ENCODE data around the gene SLK.

DNA sequence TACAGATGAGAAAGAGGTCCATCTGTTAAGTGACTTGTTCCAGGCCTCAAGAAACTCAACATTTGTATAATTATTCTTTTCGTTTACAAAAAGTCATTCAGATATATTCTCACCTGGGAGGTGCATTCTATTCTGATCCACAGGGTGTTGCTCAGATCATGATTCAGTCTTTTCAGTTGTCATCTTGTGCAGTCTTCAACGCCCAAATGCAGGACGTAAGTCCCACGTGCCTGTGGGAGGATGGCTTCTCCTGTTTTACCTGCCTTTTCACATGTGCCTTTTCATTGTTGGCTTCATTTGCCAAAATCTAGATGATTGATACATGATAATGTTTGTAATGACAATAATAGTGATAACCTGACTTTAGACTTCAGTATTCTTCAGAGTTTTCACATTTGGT, 46.5 kb downstream of the SLK start:
- TF ChIP-seq, protein P1, sequence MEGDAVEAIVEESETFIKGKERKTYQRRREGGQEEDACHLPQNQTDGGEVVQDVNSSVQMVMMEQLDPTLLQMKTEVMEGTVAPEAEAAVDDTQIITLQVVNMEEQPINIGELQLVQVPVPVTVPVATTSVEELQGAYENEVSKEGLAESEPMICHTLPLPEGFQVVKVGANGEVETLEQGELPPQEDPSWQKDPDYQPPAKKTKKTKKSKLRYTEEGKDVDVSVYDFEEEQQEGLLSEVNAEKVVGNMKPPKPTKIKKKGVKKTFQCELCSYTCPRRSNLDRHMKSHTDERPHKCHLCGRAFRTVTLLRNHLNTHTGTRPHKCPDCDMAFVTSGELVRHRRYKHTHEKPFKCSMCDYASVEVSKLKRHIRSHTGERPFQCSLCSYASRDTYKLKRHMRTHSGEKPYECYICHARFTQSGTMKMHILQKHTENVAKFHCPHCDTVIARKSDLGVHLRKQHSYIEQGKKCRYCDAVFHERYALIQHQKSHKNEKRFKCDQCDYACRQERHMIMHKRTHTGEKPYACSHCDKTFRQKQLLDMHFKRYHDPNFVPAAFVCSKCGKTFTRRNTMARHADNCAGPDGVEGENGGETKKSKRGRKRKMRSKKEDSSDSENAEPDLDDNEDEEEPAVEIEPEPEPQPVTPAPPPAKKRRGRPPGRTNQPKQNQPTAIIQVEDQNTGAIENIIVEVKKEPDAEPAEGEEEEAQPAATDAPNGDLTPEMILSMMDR (IDR thresholded peaks at IDR 0.05; ENCODE audit: insufficient read depth, low read depth, low read length), result no peak
- TF ChIP-seq EZH2 (IDR thresholded peaks at IDR 0.05; ENCODE audit: insufficient read depth, low read length), result no peak
